ENCODE data around the gene CDC42BPB. TPM values are rescaled to one million over a fixed set of nuclear protein-coding genes. Genes with fewer than 3 reads are reported as not detected.
"Not testable (repeated sequence)": the region's sequence is repeated elsewhere in the genome, so short reads cannot be mapped to it uniquely, and the experiment has no call there.

Gene CDC42BPB
- total and polyA plus RNA-seq, 8 donors = 73.4 to 91.4 (median 79.5) TPM

GRCh38 chr14:103027451-103027850 lies 29.9 kb downstream of the CDC42BPB start:
- no peak overlapping the region for H3K4me3 ChIP-seq
- intact Hi-C loops (cut with DNase I) = no loop called here
- DNase-seq (no peak), ATAC-seq (no peak)
- H3K9me3 ChIP-seq = no peaks in the 10 kb centered on the region
- no peak overlapping the region for H3K27ac ChIP-seq
- TF ChIP-seq CTCF (IDR thresholded peaks at IDR 0.05) = no peak
- H3K36me3 ChIP-seq = no peaks in the 10 kb centered on the region
- no peaks in the 10 kb centered on the region for H3K27me3 ChIP-seq
- peaks cover 4 to 30% of the 10 kb centered on the region in 2 donors for H3K4me1 ChIP-seq

GRCh38 chr14:103026988-103027387 lies 30.4 kb downstream of the CDC42BPB start:
- TF ChIP-seq CTCF (IDR thresholded peaks at IDR 0.05) = no peak
- Histone ChIP-seq H3K9me3 (no peaks in the 10 kb centered on the region), H3K36me3 (no peaks in the 10 kb centered on the region), H3K4me1 (peaks cover 4 to 34% of the 10 kb centered on the region in 2 donors), H3K27me3 (no peaks in the 10 kb centered on the region), H3K27ac (no peak overlapping the region), H3K4me3 (no peak overlapping the region)
- ATAC-seq = no peak
- DNase-seq = no peak
- intact Hi-C loops (cut with DNase I) = no loop called here

- H3K4me3 ChIP-seq; intact Hi-C loops (cut with DNase I); H3K27me3 ChIP-seq; ATAC-seq; H3K9me3 ChIP-seq; DNase-seq; H3K27ac ChIP-seq; H3K36me3 ChIP-seq: not testable (repeated sequence)
- peaks cover 4 to 41% of the 10 kb centered on the region in 2 donors for H3K4me1 ChIP-seq
Measured at GRCh38 chr14:103026196-103026595, 31.2 kb downstream of the CDC42BPB start.

GRCh38 chr14:103023881-103024473 lies 33.4 kb downstream of the CDC42BPB start:
- H3K4me1 ChIP-seq = peaks cover 4 to 55% of the 10 kb centered on the region in 2 donors
- peak; percentile 28 for ATAC-seq
- intact Hi-C loops (cut with DNase I) = no loop called here

GRCh38 chr14:103022685-103023044 lies 34.7 kb downstream of the CDC42BPB start:
- Histone ChIP-seq H3K27ac (peak overlapping the region in 1 of 2 donors; percentile 16), H3K4me1 (peaks cover 4 to 47% of the 10 kb centered on the region in 2 donors)

More at GRCh38 chr14:103023881-103024473, 33.4 kb downstream of the CDC42BPB start:
- DNase-seq = peak in 1 of 4 donors; percentile 35
- Histone ChIP-seq H3K27me3 (no peaks in the 10 kb centered on the region), H3K9me3 (no peaks in the 10 kb centered on the region), H3K36me3 (no peaks in the 10 kb centered on the region), H3K4me3 (no peak overlapping the region), H3K27ac (peak overlapping the region; percentile 36 to 57)
- no peak for TF ChIP-seq CTCF (IDR thresholded peaks at IDR 0.05)

More at GRCh38 chr14:103022685-103023044, 34.7 kb downstream of the CDC42BPB start:
- Histone ChIP-seq H3K27me3 (no peaks in the 10 kb centered on the region), H3K4me3 (no peak overlapping the region), H3K36me3 (no peaks in the 10 kb centered on the region), H3K9me3 (no peaks in the 10 kb centered on the region)
- TF ChIP-seq CTCF (IDR thresholded peaks at IDR 0.05) = no peak
- intact Hi-C loops (cut with DNase I) = no loop called here
- ATAC-seq (no peak), DNase-seq (no peak)

Measured in left lung (tissue), 10 donors.